Urinary bladder (tissue), 4 donors: ENCODE results near the gene RBM44. TPM values are rescaled to one million over a fixed set of nuclear protein-coding genes. Genes with fewer than 3 reads are reported as not detected.
"Not testable (repeated sequence)": the region's sequence is repeated elsewhere in the genome, so short reads cannot be mapped to it uniquely, and the experiment has no call there.

ENCODE experiments used
- DNase-seq: peaks from one replicate; pipeline ENCODE4 v3.0.0-alpha.2; 2015; ENCODE audit errors: extremely low spot score
- H3K27ac ChIP-seq: one replicate; pipeline ENCODE4 v1.5.1; 2013; ENCODE audit warnings: low read depth, mild to moderate bottlenecking, moderate library complexity
- H3K36me3 ChIP-seq: one replicate; pipeline ENCODE4 v1.6.1; 2013; ENCODE audit warnings: mild to moderate bottlenecking, moderate library complexity; ENCODE audit not compliant: insufficient read depth
- H3K4me1 ChIP-seq: one replicate; pipeline ENCODE4 v1.6.1; 2013; ENCODE audit warnings: mild to moderate bottlenecking, moderate library complexity; ENCODE audit not compliant: insufficient read depth
- H3K4me3 ChIP-seq: one replicate; pipeline ENCODE4 v1.5.1; 2013; ENCODE audit warnings: low read depth, low read length
- WGBS: extraction: QIAGEN DNeasy Blood & Tissue Kit; methylation state at CpG from one replicate; pipeline ENCODE4 v1.1.7; 2013; 5-methylcytosine and 5-hydroxymethylcytosine counted together
- polyA plus RNA-seq: library from polyadenylated mRNA; stranded (reverse); fragments of 200-250 nt; gene quantifications from one replicate; pipeline ENCODE4 v1.2.3, GENCODE V29; 2013
- total RNA-seq: library from RNA; depleted of rRNA; stranded (reverse); fragments of >200 nt; gene quantifications from one replicate; pipeline ENCODE4 v1.2.3, GENCODE V29; 2014
- donor health status: healthy with polysubstance abuse.
- donor health status: healthy.

The RBM44 gene
- total and polyA plus RNA-seq, 2 donors: 0.34 to 2.4 TPM

DNA sequence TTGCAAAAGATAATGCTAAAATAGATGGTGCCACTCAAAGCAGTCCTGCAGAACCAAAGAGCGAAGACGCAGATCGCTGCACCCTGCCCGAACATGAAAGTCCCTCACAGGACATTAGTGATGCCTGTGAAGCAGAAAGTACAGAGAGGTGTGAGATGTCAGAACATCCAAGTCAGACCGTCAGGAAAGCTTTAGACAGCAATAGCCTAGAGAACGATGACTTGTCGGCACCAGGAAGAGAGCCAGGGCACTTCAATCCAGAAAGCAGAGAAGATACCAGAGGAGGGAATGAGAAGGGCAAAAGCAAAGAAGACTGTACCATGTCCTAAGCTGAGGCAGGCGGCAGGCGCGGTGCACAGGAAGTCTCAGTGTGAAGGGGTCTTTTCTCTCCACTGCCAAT lies 34.8 kb upstream of the RBM44 start:
- Histone ChIP-seq H3K4me1 (no peaks in the 10 kb centered on the region), H3K36me3 (peaks cover 5% of the 10 kb centered on the region), H3K27ac (no peak overlapping the region), H3K4me3 (no peak overlapping the region)
- 92% methylated on average over 10 of the region's 10 CpGs for WGBS
- no peak for DNase-seq

GRCh38 chr2:237765122-237765521 lies 33.5 kb upstream of the RBM44 start:
- not testable (repeated sequence) for H3K4me1 ChIP-seq, H3K36me3 ChIP-seq

DNA sequence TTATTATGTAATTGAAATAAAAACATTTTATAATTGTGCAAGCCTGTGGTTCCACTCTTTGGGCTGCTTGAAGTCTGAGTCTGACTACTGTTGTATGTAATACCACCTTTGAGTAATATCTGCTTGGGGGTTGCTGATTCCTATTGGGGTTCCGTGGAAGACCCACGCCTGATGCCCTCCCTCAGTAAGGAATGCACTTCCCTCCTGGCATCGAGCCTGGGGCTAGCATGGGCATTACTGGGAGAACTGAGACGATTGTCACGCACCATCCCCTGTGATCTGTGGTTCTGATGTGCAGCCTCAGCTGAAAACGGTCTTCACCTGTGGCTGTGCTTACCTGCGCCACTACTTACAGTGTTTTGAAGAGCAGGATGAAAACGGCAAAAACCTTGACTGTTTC lies 32.7 kb upstream of the RBM44 start:
- Histone ChIP-seq H3K36me3 (peaks cover 2% of the 10 kb centered on the region), H3K27ac (no peak overlapping the region), H3K4me1 (no peaks in the 10 kb centered on the region), H3K4me3 (no peak overlapping the region)
- DNase-seq: no peak
- WGBS: 86% methylated on average over 8 of the region's 8 CpGs

More at GRCh38 chr2:237765122-237765521, 33.5 kb upstream of the RBM44 start:
- not testable (repeated sequence) for H3K4me3 ChIP-seq, H3K27ac ChIP-seq, DNase-seq
- WGBS: 98% methylated on average over 6 of the region's 6 CpGs

DNA sequence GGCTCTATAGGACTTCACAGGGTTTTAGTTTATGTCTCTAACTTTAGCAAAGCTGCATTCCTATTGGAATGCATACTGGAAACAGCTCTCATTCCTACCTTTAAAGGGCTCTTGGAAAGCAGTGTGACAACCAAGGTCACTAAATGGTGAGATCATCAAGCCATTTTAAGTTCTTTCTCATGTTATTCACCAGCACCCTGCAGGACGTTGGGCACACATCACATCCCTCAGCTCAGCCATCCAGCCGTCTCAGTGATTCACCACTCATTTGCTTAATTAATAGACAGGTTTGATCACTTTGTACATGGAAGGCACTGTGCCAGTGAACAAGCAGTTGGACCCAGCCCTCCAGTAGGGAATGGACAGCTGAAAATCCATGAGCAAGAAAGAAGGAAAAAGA lies 32.2 kb upstream of the RBM44 start:
- peaks cover 2% of the 10 kb centered on the region for H3K36me3 ChIP-seq
- H3K27ac ChIP-seq: no peak overlapping the region
- WGBS: 58% methylated on average over 2 of the region's 2 CpGs

GRCh38 chr2:237772513-237772912 lies 26.1 kb upstream of the RBM44 start:
- no peak overlapping the region for H3K4me3 ChIP-seq
- H3K4me1 ChIP-seq: no peaks in the 10 kb centered on the region
- H3K36me3 ChIP-seq: no peaks in the 10 kb centered on the region
- no peak for DNase-seq
- H3K27ac ChIP-seq: no peak overlapping the region
- WGBS: 79% methylated on average over 3 of the region's 3 CpGs

More for the DNA sequence above, 32.2 kb upstream of the RBM44 start:
- Histone ChIP-seq H3K4me1 (no peaks in the 10 kb centered on the region), H3K4me3 (no peak overlapping the region)
- DNase-seq: no peak

DNA sequence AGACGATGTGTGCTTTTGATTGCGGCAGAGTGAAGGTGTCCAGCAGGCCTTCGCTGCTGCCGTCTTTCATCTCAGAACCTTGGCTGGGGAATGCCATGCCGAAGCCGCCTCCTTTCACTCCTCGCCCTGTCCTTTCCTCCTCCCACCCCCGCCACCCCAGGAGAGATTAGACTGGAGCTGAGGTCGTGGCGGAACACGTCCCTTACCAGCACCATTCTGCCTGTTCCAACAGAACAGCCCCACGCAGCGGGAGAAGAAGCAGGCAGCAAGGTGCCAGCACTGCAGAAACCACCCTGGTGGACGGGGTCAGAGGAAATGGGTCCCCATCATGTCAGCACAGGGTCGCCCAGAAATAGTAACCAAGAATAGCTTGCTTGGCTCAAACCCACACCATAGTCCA lies 24.8 kb upstream of the RBM44 start:
- Histone ChIP-seq H3K4me3 (no peak overlapping the region), H3K27ac (no peak overlapping the region), H3K36me3 (no peaks in the 10 kb centered on the region), H3K4me1 (no peaks in the 10 kb centered on the region)
- DNase-seq: no peak
- WGBS: 93% methylated on average over 15 of the region's 15 CpGs

- no peaks in the 10 kb centered on the region for H3K36me3 ChIP-seq
- no peak for DNase-seq
- H3K4me3 ChIP-seq: no peak overlapping the region
- no peak overlapping the region for H3K27ac ChIP-seq
- H3K4me1 ChIP-seq: no peaks in the 10 kb centered on the region
- WGBS: 77% methylated on average over 13 of the region's 13 CpGs
These were observed 23.6 kb upstream of the RBM44 start for GRCh38 chr2:237774811-237775553.

- WGBS: 93% methylated on average over 14 of the region's 14 CpGs
- no peak for DNase-seq
- H3K4me3 ChIP-seq: no peak overlapping the region
- no peak overlapping the region for H3K27ac ChIP-seq
- no peaks in the 10 kb centered on the region for H3K4me1 ChIP-seq
- no peaks in the 10 kb centered on the region for H3K36me3 ChIP-seq
These were observed 19.1 kb upstream of the RBM44 start for GRCh38 chr2:237779521-237779920.

DNA sequence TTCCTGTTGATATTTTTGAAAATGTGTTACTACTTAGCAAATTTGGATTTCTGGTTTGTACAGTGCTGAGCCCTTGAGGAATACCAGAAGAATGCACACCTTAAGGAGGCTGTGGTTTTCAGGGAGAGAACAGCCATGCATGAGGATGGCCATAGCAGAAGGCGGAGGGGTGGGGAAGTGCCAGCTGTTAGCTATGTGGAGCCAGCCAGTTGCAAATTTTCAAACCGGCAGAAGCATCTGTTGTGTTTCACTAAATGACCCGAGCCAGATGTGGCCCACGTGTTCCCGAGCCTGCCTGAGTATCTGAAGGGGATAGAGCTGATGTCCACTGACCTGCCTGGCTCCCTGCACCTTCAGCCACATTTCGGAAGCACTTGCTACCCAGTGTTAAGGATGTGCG lies 16.4 kb upstream of the RBM44 start:
- WGBS: 74% methylated on average over 7 of the region's 7 CpGs
- Histone ChIP-seq H3K27ac (no peak overlapping the region), H3K36me3 (no peaks in the 10 kb centered on the region), H3K4me1 (no peaks in the 10 kb centered on the region), H3K4me3 (no peak overlapping the region)
- no peak for DNase-seq

DNA sequence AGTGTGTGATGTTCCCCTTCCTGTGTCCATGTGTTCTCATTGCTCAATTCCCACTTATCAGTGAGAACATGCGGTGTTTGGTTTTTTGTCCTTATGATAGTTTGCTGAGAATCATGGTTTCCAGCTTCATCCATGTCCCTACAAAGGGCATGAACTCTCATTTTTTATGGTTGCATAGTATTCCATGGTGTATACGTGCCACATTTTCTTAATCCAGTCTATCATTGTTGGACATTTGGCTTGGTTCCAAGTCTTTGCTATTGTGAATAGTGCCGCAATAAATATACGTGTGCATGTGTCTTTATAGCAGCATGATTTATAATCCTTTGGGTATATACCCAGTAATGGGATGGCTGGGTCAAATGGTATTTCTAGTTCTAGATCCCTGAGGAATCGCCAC lies 14.9 kb upstream of the RBM44 start:
- H3K27ac ChIP-seq, H3K4me1 ChIP-seq, H3K36me3 ChIP-seq, H3K4me3 ChIP-seq, DNase-seq: not testable (repeated sequence)
- WGBS: 96% methylated on average over 2 of the region's 5 CpGs

- 97% methylated on average over 4 of the region's 4 CpGs for WGBS
- DNase-seq: no peak
- H3K36me3 ChIP-seq: no peaks in the 10 kb centered on the region
- H3K4me1 ChIP-seq: no peaks in the 10 kb centered on the region
- no peak overlapping the region for H3K27ac ChIP-seq
- H3K4me3 ChIP-seq: no peak overlapping the region
These were observed 11.6 kb upstream of the RBM44 start for GRCh38 chr2:237786936-237787335.

- H3K36me3 ChIP-seq: no peaks in the 10 kb centered on the region
- H3K4me3 ChIP-seq: no peak overlapping the region
- H3K4me1 ChIP-seq: no peaks in the 10 kb centered on the region
- 85% methylated on average over 4 of the region's 4 CpGs for WGBS
- no peak for DNase-seq
- no peak overlapping the region for H3K27ac ChIP-seq
These were observed 8.2 kb upstream of the RBM44 start for GRCh38 chr2:237790353-237790752.

GRCh38 chr2:237791977-237792727 lies 6.4 kb upstream of the RBM44 start:
- H3K4me1 ChIP-seq: no peaks in the 10 kb centered on the region
- DNase-seq: no peak
- WGBS: 72% methylated on average over 6 of the region's 6 CpGs
- H3K4me3 ChIP-seq: no peak overlapping the region
- H3K27ac ChIP-seq: no peak overlapping the region
- H3K36me3 ChIP-seq: no peaks in the 10 kb centered on the region

- DNase-seq: no peak
These were observed 1.3 kb upstream of the RBM44 start for GRCh38 chr2:237797253-237797652.

More at GRCh38 chr2:237797253-237797652, 1.3 kb upstream of the RBM44 start:
- WGBS: 95% methylated on average over 3 of the region's 3 CpGs
- H3K4me1 ChIP-seq: no peaks in the 10 kb centered on the region
- no peak overlapping the region for H3K4me3 ChIP-seq
- no peaks in the 10 kb centered on the region for H3K36me3 ChIP-seq
- H3K27ac ChIP-seq: no peak overlapping the region
